A549 (cell line): ENCODE measurements around the gene TTC27. TPM values are rescaled to one million over a fixed set of nuclear protein-coding genes. Genes with fewer than 3 reads are reported as not detected.

Experiments
- ATAC-seq, 2 experiments: fragments of 200-7000 bp in 1 of 2; fragments of >200 bp in 1 of 2; cut with Nextera tagmentation in 1 of 2; cut with Tn5 transposase in 1 of 2; 3 replicates each; pipeline versions ENCODE4 v1.8.0 to v1.9.1; 2018 to 2020; ENCODE audit warnings: mild to moderate bottlenecking in 1 of 2, moderate library complexity in 1 of 2
- CTCF ChIA-PET: fragments of 300-600 bp; sonication (Branson Sonifier 250); formaldehyde crosslinking; extraction: SDS; loops from one replicate; lab custom pipeline; 2021; ENCODE audit warnings: antibody characterized with exemption, inconsistent platforms; lab: Yijun Ruan, JAX
- POLR2A ChIA-PET: fragments of 350-600 bp; formaldehyde crosslinking; extraction: SDS; loops from one replicate; lab custom pipeline; 2021; ENCODE audit warnings: antibody characterized with exemption, inconsistent platforms; lab: Yijun Ruan, JAX
- DNase-seq, 2 experiments: peaks; one replicate each; pipeline versions ENCODE4 v3.0.0 to v3.0.0-alpha.2; 2011 to 2016; ENCODE audit warnings: low read depth in 1 of 2, low spot score in 1 of 2
- FAIRE-seq: peaks from 2 replicates; lab custom pipeline; 2011; peaks lifted over from hg19 to GRCh38; lab: Jason Lieb, UNC
- H3K27ac ChIP-seq, 2 experiments: fragments of >200 bp; sonication (Bioruptor Twin); formaldehyde crosslinking; 3 replicates each; pipeline ENCODE4 v1.5.1; 2016 to 2017
- H3K4me1 ChIP-seq: fragments of >200 bp; sonication (Bioruptor Twin); formaldehyde crosslinking; 3 replicates; pipeline ENCODE4 v1.6.1; 2016
- H3K4me2 ChIP-seq: fragments of >200 bp; sonication (Bioruptor Twin); formaldehyde crosslinking; 3 replicates; pipeline ENCODE4 v1.6.1; 2016
- H3K4me3 ChIP-seq: fragments of >200 bp; sonication (Bioruptor Twin); formaldehyde crosslinking; 3 replicates; pipeline ENCODE4 v1.5.1; 2016
- H3K9me3 ChIP-seq: fragments of >200 bp; sonication (Bioruptor Twin); formaldehyde crosslinking; 3 replicates; pipeline ENCODE4 v1.6.1; 2016
- BCL3 ChIP-seq: fragments of >200 bp; sonication (Bioruptor Twin); formaldehyde crosslinking; IDR thresholded peaks from 3 replicates; pipeline ENCODE4 v1.6.1; 2016
- BHLHE40 ChIP-seq: IDR thresholded peaks from 2 replicates; pipeline ENCODE4 v1.6.1; 2012; ENCODE audit warnings: low read depth, low read length, inconsistent platforms
- CHD4 ChIP-seq: fragments of 200-600 bp; sonication (generic); IDR thresholded peaks from 2 replicates; pipeline ENCODE4 v1.6.1; 2016; ENCODE audit warnings: antibody characterized with exemption, mild to moderate bottlenecking, borderline replicate concordance
- ELK1 ChIP-seq: fragments of 150-350 bp; IDR thresholded peaks from 2 replicates; pipeline ENCODE4 v1.6.1; 2014; ENCODE audit warnings: low read depth, mild to moderate bottlenecking, low read length
- EP300 ChIP-seq, 2 experiments: fragments of >200 bp; sonication (Bioruptor Twin); formaldehyde crosslinking; IDR thresholded peaks; 2 replicates in 1 of 2; 3 replicates in 1 of 2; pipeline ENCODE4 v1.6.1; 2016 to 2017
- ESRRA ChIP-seq: fragments of 150-350 bp; IDR thresholded peaks from 2 replicates; pipeline ENCODE4 v1.6.1; 2014; ENCODE audit warnings: mild to moderate bottlenecking, low read length, borderline replicate concordance
- FOSB ChIP-seq: fragments of 250-450 bp; sonication (Bioruptor Pico); IDR thresholded peaks from 2 replicates; pipeline ENCODE4 v1.5.0; 2020; ENCODE audit warnings: mild to moderate bottlenecking, moderate library complexity
- GATA3 ChIP-seq: IDR thresholded peaks from 2 replicates; pipeline ENCODE4 v1.6.1; 2012; ENCODE audit warnings: borderline replicate concordance
- HDAC2 ChIP-seq: fragments of 200-600 bp; sonication (generic); IDR thresholded peaks from 2 replicates; pipeline ENCODE4 v1.6.1; 2016
- HES2 ChIP-seq: fragments of >200 bp; sonication (Bioruptor Twin); formaldehyde crosslinking; IDR thresholded peaks from 2 replicates; pipeline ENCODE4 v1.6.1; 2016
- HEYL ChIP-seq: fragments of 250-450 bp; sonication (Bioruptor Pico); IDR thresholded peaks from 2 replicates; pipeline ENCODE4 v1.8.0; 2021; ENCODE audit warnings: mild to moderate bottlenecking, moderate library complexity
- HMGXB4 ChIP-seq: fragments of 250-450 bp; sonication (Bioruptor Pico); IDR thresholded peaks from 2 replicates; pipeline ENCODE4 v1.5.0; 2021; ENCODE audit warnings: mild to moderate bottlenecking, moderate library complexity, borderline replicate concordance
- JUN ChIP-seq, 2 experiments: fragments of >200 bp; sonication (Bioruptor Twin); formaldehyde crosslinking; IDR thresholded peaks; 2 replicates in 1 of 2; 3 replicates in 1 of 2; pipeline ENCODE4 v1.6.1; 2016 to 2017
- JUNB ChIP-seq: fragments of >200 bp; sonication (Bioruptor Twin); formaldehyde crosslinking; IDR thresholded peaks from 2 replicates; pipeline ENCODE4 v1.6.1; 2016
- KDM1A ChIP-seq: fragments of 200-600 bp; sonication (generic); IDR thresholded peaks from 2 replicates; pipeline ENCODE4 v1.6.1; 2016; ENCODE audit warnings: low read depth, mild to moderate bottlenecking
- KDM5A ChIP-seq: fragments of 200-600 bp; sonication (generic); IDR thresholded peaks from 2 replicates; pipeline ENCODE4 v1.6.1; 2016; ENCODE audit warnings: antibody characterized with exemption, mild to moderate bottlenecking
- MYC ChIP-seq: IDR thresholded peaks from 2 replicates; pipeline ENCODE4 v1.6.1; 2012; ENCODE audit warnings: mild to moderate bottlenecking, inconsistent platforms, low read length, improper control_type of control experiment, borderline replicate concordance
- NFE2L2 ChIP-seq: fragments of 150-350 bp; conservative IDR thresholded peaks from 2 replicates; pipeline ENCODE4 v1.6.1; 2014; ENCODE audit warnings: low read length
- NPAS2 ChIP-seq: fragments of 250-450 bp; sonication (Bioruptor Pico); IDR thresholded peaks from 2 replicates; pipeline ENCODE4 v1.8.0; 2022; ENCODE audit warnings: mild to moderate bottlenecking, moderate library complexity, borderline replicate concordance
- NR3C1 ChIP-seq: fragments of >200 bp; sonication (Bioruptor Twin); formaldehyde crosslinking; IDR thresholded peaks from 3 replicates; pipeline ENCODE4 v1.6.1; 2017
- PBX3 ChIP-seq: IDR thresholded peaks from 2 replicates; pipeline ENCODE4 v1.6.1; 2012
- POLR2A ChIP-seq: IDR thresholded peaks from 2 replicates; pipeline ENCODE4 v1.6.1; 2012; ENCODE audit warnings: mild to moderate bottlenecking, low read length
- POLR2AphosphoS2 ChIP-seq: conservative IDR thresholded peaks from 2 replicates; pipeline ENCODE4 v1.6.1; 2012; ENCODE audit warnings: low read length, improper control_type of control experiment, inconsistent platforms
- REST ChIP-seq: fragments of 200-600 bp; sonication (generic); IDR thresholded peaks from 2 replicates; pipeline ENCODE4 v1.6.1; 2016; ENCODE audit warnings: antibody characterized with exemption, mild to moderate bottlenecking, moderate library complexity
- RFX5 ChIP-seq: fragments of 450-650 bp; IDR thresholded peaks from 2 replicates; pipeline ENCODE4 v1.7.1; 2014; ENCODE audit warnings: antibody characterized with exemption, mild to moderate bottlenecking, moderate library complexity
- RNF2 ChIP-seq: fragments of 200-600 bp; sonication (generic); IDR thresholded peaks from 2 replicates; pipeline ENCODE4 v1.6.1; 2016; ENCODE audit warnings: low read depth, mild to moderate bottlenecking, antibody characterized with exemption, moderate library complexity, borderline replicate concordance
- SMC3 ChIP-seq: fragments of >200 bp; sonication (Bioruptor Twin); formaldehyde crosslinking; IDR thresholded peaks from 3 replicates; pipeline ENCODE4 v1.6.1; 2018; ENCODE audit warnings: inconsistent platforms
- ZC3H11A ChIP-seq: fragments of 450-650 bp; IDR thresholded peaks from 2 replicates; pipeline ENCODE4 v1.6.1; 2014; ENCODE audit warnings: antibody characterized with exemption, mild to moderate bottlenecking
- ZNF302 ChIP-seq: fragments of 250-450 bp; sonication (Bioruptor Pico); IDR thresholded peaks from 2 replicates; pipeline ENCODE4 v1.9.0; 2021; ENCODE audit warnings: inconsistent platforms, mild to moderate bottlenecking, moderate library complexity
- ZSCAN20 ChIP-seq: fragments of 250-450 bp; sonication (Bioruptor Pico); IDR thresholded peaks from 2 replicates; pipeline ENCODE4 v1.8.0; 2022; ENCODE audit warnings: mild to moderate bottlenecking, moderate library complexity
- WGBS: methylation state at CpG from one replicate; pipeline ENCODE4 v1.1.6; 2017; ENCODE audit errors: missing lambda C conversion rate; 5-methylcytosine and 5-hydroxymethylcytosine counted together
- polyA minus RNA-seq: library from RNA; depleted of rRNA, polyadenylated mRNA; stranded (reverse); fragments of >200 nt; gene quantifications from 2 replicates; pipeline ENCODE4 v1.2.3, GENCODE V29; 2011; rRNA and poly(A)+ RNA removed
- polyA plus RNA-seq, 4 experiments: library from polyadenylated mRNA; depleted of rRNA in 3 of 4; stranded (reverse); fragments of >200 nt; fragmentation: RNase III in 1 of 4; extraction: RNeasy Plus Mini Kit Qiagen cat#74134 plus additional on column Dnase treatment in 1 of 4; gene quantifications; 2 replicates in 3 of 4; 3 replicates in 1 of 4; pipeline ENCODE4 v1.2.3, GENCODE V29; 2011 to 2017
- TF ChIP-seq, protein P1 (sequence below): fragments of 450-650 bp; IDR thresholded peaks from 2 replicates; pipeline ENCODE4 v1.6.1; 2014; ENCODE audit warnings: antibody characterized with exemption

The TTC27 gene
- polyA plus RNA-seq (2011; rRNA removed) (42.8 and 56.2 TPM in 2 replicates), polyA plus RNA-seq (2017; fragmentation: RNase III; extraction: RNeasy Plus Mini Kit Qiagen cat#74134 plus additional on column Dnase treatment) (21.7 to 24.9 TPM (median 22.7 TPM) in 3 replicates), polyA minus RNA-seq (36.2 and 59.9 TPM in 2 replicates)
- 12.4 and 13.9 TPM in 2 replicates for polyA plus RNA-seq (2012; cell fraction: cytosol; rRNA removed)
- 10.8 and 17.1 TPM in 2 replicates for polyA plus RNA-seq (2012; cell fraction: nucleus; rRNA removed)

DNA sequence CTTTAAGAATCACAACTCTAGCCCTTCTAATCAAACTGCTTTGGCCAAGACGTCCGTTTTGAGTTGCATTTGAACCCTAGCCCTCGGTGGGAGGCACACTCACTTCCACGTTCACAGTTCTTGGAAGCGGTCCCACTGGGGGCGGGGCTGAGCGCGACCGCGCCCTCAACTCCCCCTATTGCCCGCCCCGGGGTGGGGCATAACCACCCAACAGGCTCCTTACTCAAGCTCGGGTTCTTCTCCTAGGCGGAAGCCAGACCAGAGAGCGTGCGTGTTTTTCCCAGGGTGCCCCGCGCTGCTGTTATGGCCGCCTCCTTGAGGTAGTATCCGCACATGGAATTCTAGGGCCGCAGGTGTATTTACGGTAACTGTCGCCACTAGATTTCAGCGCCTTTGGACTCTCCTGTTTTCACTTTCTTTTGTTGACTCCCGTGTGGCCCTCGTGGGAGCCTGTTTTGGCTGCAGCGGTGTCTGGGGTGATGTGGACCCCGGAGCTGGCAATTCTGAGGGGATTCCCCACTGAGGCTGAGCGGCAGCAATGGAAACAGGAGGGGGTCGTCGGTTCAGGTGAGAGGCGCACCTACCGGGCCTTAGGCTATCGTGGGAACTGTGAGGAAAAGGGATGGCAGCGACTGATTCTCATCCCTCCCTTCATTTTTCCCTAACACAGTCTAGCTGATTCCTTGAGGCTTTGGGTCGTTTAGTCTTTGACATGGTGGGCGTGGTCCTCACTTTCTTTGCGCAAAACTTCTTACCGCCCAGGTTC is at the start of gene TTC27:
TSS of gene TTC27 (plus strand) at position 237 of the 766 bp plus-strand sequence. CDS start at position 480, 243 bp downstream.
- Histone ChIP-seq H3K9me3 (no peaks in the 10 kb centered on the region), H3K4me3 (peak within 1 kb of the TSS; percentile 60), H3K4me1 (peaks cover 5% of the 10 kb centered on the region), H3K4me2 (peak within 1 kb of the TSS; percentile 84), H3K27ac (peak within 1 kb of the TSS; percentile 68 to 89)
- ATAC-seq (peak; percentile 100), DNase-seq (peak; percentile 97), FAIRE-seq (peak; percentile 86)
- 1% methylated on average over 39 of the region's 39 CpGs for WGBS
- CTCF ChIA-PET = interaction anchor here (1.0 to 1.5 kb wide), 3 partner anchors 15 to 80 kb away, joined by 3 to 6 read pairs (median 3); no protein-coding TSS in a partner anchor
- POLR2A ChIA-PET = no interaction called here
- peak; percentile 97 for TF ChIP-seq MYC
- TF ChIP-seq BHLHE40 = no peak
- TF ChIP-seq NPAS2 = no peak
- TF ChIP-seq HEYL (CRISPR knock-in tag) = no peak
- no peak for TF ChIP-seq SMC3
- no peak for TF ChIP-seq HMGXB4 (CRISPR knock-in tag)
- no peak for TF ChIP-seq HES2
- TF ChIP-seq POLR2AphosphoS2 = no peak
- no peak for TF ChIP-seq NR3C1
- no peak for TF ChIP-seq ELK1
- TF ChIP-seq JUN (IDR thresholded peaks at IDR 0.05) = peak; percentile 69 to 77; a peak in 3 of 5 replicates
- TF ChIP-seq, protein P1, sequence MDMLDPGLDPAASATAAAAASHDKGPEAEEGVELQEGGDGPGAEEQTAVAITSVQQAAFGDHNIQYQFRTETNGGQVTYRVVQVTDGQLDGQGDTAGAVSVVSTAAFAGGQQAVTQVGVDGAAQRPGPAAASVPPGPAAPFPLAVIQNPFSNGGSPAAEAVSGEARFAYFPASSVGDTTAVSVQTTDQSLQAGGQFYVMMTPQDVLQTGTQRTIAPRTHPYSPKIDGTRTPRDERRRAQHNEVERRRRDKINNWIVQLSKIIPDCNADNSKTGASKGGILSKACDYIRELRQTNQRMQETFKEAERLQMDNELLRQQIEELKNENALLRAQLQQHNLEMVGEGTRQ = no peak
- no peak for TF ChIP-seq KDM1A
- TF ChIP-seq BCL3 = peak; percentile 88; the same call in 2 of the 3 replicates
- peak; percentile 90 for TF ChIP-seq KDM5A
- peak; percentile 93 for TF ChIP-seq HDAC2
- no peak for TF ChIP-seq ZC3H11A
- no peak for TF ChIP-seq FOSB (CRISPR knock-in tag)
- no peak for TF ChIP-seq NFE2L2
- TF ChIP-seq POLR2A = peak; percentile 78
- TF ChIP-seq ESRRA = no peak
- no peak for TF ChIP-seq ZNF302 (CRISPR knock-in tag)
- TF ChIP-seq JUNB = no peak
- TF ChIP-seq ZSCAN20 = no peak
- TF ChIP-seq GATA3 = no peak
- TF ChIP-seq REST = no peak
- no peak for TF ChIP-seq PBX3
- TF ChIP-seq RNF2 = no peak
- TF ChIP-seq CHD4 = no peak
- no peak for TF ChIP-seq RFX5
- TF ChIP-seq EP300 (IDR thresholded peaks at IDR 0.05) = no peak
